Psoas muscle (tissue), 8 donors: Measurements from ENCODE around the gene ZNF814. TPM values are rescaled to one million over a fixed set of nuclear protein-coding genes. Genes with fewer than 3 reads are reported as not detected.
"Not testable (repeated sequence)": the region's sequence is repeated elsewhere in the genome, so short reads cannot be mapped to it uniquely, and the experiment has no call there.

Experiments used
- ATAC-seq, 4 donors: fragments of 200-7000 bp; cut with Tn5 transposase; one replicate each; pipeline ENCODE4 v1.9.1; 2020; ENCODE audit warnings: moderate library complexity in 3 of 4, mild to moderate bottlenecking in 2 of 4
- DNase-seq, 2 donors: peaks; one replicate each; pipeline ENCODE4 v3.0.0-alpha.2; 2020
- H3K27ac ChIP-seq: fragments of 200-600 bp; one replicate; pipeline ENCODE4 v1.8.0; 2022
- H3K27me3 ChIP-seq, 3 donors: fragments of 200-600 bp in 1 of 3; one replicate each; pipeline versions ENCODE4 v1.6.1 to v1.8.0; 2013 to 2022; ENCODE audit warnings: low read length in 2 of 3, mild to moderate bottlenecking in 2 of 3, moderate library complexity in 1 of 3; ENCODE audit not compliant: insufficient read depth in 3 of 3
- H3K36me3 ChIP-seq, 2 donors: fragments of 200-600 bp in 1 of 2; one replicate each; pipeline versions ENCODE4 v1.6.1 to v1.8.0; 2013 to 2022; ENCODE audit warnings: low read depth in 1 of 2, mild to moderate bottlenecking in 1 of 2, moderate library complexity in 1 of 2; ENCODE audit not compliant: insufficient read depth in 1 of 2
- H3K4me1 ChIP-seq: fragments of 200-600 bp; one replicate; pipeline ENCODE4 v1.8.0; 2022
- H3K4me3 ChIP-seq: fragments of 200-600 bp; one replicate; pipeline ENCODE4 v1.8.0; 2022; ENCODE audit warnings: mild to moderate bottlenecking
- H3K9me3 ChIP-seq: fragments of 200-600 bp; one replicate; pipeline ENCODE4 v1.8.0; 2022
- WGBS, 3 donors: extraction: QIAGEN DNeasy Blood & Tissue Kit; methylation state at CpG; one replicate each; pipeline versions ENCODE4 v1.1.6 to v1.1.7; 2013; 5-methylcytosine and 5-hydroxymethylcytosine counted together
- intact Hi-C, 2 donors: fragments of 100-400 bp; cut with DNase I; formaldehyde crosslinking; loops; one replicate each; pipeline versions ENCODE4 v1.11.0 to v1.14.2; 2022
- polyA plus RNA-seq, 3 donors: library from polyadenylated mRNA; stranded (reverse); fragments of 200-250 nt; gene quantifications; one replicate each; pipeline ENCODE4 v1.2.3, GENCODE V29; 2013
- total RNA-seq, 4 donors: library from RNA; stranded (reverse); fragmentation: NEBNext Ultra II Directional in 2 of 4; extraction: Animal tissue kit (Norgen Biotek cat#: 25700) in 2 of 4; gene quantifications; one replicate each; pipeline versions ENCODE4 v1.2.1 to v1.2.4, GENCODE V29; 2021 to 2023
- TF ChIP-seq, protein P1 (sequence below): fragments of 200-600 bp; IDR thresholded peaks from one replicate; pipeline ENCODE4 v1.8.0; 2022; ENCODE audit warnings: antibody characterized with exemption
- donor health status: healthy with polysubstance abuse.
- donor health status: DM: no; HTN: no; CAD: no; lungs with moderate emphysema.
- donor health status: Bipolar disorder and iron deficiency.
- donor health status: healthy.
- donor health status: DM: yes; HTN: yes; CAD: no.
- donor health status: DM: no; HTN: no; CAD: no.
- donor health status: DM: no; HTN: no; CAD: no.
- donor health status: DM: yes; HTN: yes; CAD: no.

The ZNF814 gene
- total and polyA plus RNA-seq, 7 donors: 5.3 to 12.1 (median 8.6) TPM

DNA sequence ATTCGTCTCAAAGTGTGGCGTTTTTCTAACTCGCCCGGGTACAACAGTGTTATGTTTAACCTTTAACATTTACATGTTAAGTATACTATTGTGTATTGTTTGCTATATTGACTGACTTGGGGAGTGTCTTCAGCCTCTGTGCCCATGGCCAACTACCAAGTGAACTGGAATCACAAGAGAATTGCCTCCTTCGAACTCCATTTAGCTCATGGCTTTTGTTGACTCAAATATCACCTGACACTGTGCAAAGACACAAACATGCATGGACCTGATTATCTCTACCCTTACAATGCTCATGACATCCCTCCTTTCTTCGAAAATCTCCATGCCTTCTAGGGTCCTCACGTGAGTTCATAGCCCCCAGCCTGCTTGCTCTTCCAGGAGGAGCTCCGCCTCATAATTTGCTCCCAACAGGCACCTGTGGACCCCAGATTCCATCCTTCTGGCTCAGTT, 704 bp downstream of the ZNF814 start:
- peak overlapping the region; percentile 62 for H3K4me3 ChIP-seq
- H3K9me3 ChIP-seq: no peaks in the 10 kb centered on the region
- H3K36me3 ChIP-seq: peaks cover 0 to 13% of the 10 kb centered on the region in 2 donors
- TF ChIP-seq, protein P1, sequence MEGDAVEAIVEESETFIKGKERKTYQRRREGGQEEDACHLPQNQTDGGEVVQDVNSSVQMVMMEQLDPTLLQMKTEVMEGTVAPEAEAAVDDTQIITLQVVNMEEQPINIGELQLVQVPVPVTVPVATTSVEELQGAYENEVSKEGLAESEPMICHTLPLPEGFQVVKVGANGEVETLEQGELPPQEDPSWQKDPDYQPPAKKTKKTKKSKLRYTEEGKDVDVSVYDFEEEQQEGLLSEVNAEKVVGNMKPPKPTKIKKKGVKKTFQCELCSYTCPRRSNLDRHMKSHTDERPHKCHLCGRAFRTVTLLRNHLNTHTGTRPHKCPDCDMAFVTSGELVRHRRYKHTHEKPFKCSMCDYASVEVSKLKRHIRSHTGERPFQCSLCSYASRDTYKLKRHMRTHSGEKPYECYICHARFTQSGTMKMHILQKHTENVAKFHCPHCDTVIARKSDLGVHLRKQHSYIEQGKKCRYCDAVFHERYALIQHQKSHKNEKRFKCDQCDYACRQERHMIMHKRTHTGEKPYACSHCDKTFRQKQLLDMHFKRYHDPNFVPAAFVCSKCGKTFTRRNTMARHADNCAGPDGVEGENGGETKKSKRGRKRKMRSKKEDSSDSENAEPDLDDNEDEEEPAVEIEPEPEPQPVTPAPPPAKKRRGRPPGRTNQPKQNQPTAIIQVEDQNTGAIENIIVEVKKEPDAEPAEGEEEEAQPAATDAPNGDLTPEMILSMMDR: no peak
- H3K27ac ChIP-seq: peak overlapping the region; percentile 75
- ATAC-seq: peak in 3 of 4 donors; percentile 10 to 21 (median 17)
- 4 to 8% (median 8%) methylated on average over 8 of the region's 8 CpGs for WGBS, 3 donors
- H3K27me3 ChIP-seq: no peaks in the 10 kb centered on the region
- intact Hi-C loops: no loop called here
- DNase-seq: no peak
- no peaks in the 10 kb centered on the region for H3K4me1 ChIP-seq

DNA sequence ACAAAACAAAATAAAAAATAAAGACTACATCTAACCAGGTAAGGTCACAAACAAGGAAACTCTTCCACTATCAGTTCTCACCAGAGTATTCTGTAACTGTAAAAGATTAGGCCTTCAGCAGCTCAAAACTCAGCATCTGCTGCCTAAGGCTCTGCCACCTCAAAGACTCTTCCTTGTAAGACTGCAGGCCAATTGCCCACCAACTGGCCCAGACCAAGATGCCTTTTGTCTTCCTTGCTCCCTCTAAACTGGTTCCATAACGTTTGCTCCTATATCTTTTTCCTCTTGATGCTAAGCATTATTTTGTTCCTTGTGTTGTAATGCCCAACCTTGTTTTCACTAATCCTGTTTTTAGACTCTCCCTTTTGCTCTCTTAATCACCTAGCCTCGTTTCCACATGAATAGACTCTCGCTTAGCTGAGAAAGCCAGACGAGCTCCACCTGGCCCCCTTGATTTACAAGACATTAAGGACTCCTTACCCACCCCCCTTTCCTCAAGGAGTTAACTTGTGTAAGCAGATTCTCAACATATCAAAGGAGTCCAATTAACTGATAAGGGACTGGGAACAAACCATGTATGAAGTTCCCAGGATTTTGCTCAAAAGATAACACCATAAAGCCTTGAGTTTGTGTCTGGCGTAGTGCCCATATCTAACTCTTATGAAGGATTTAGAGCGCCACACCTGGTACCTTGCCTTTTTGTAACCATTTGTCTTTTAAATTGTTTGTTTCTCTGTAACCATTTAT, 1.5 kb downstream of the ZNF814 start:
- Histone ChIP-seq H3K36me3 (peaks cover 0 to 16% of the 10 kb centered on the region in 2 donors), H3K27me3 (no peaks in the 10 kb centered on the region), H3K4me3 (peak overlapping the region; percentile 62), H3K27ac (no peak overlapping the region), H3K4me1 (no peaks in the 10 kb centered on the region), H3K9me3 (no peaks in the 10 kb centered on the region)
- TF ChIP-seq, protein P1: no peak
- no peak for DNase-seq
- intact Hi-C loops: no loop called here
- WGBS, 3 donors: 24 to 33% (median 25%) methylated on average over 6 of the region's 6 CpGs
- ATAC-seq: no peak

- intact Hi-C loops: no loop called here
- Histone ChIP-seq H3K27ac (no peak overlapping the region), H3K4me1 (no peaks in the 10 kb centered on the region), H3K4me3 (no peak overlapping the region), H3K27me3 (no peaks in the 10 kb centered on the region), H3K9me3 (no peaks in the 10 kb centered on the region), H3K36me3 (peaks cover 0 to 16% of the 10 kb centered on the region in 2 donors)
- ATAC-seq: no peak
- WGBS, 3 donors: 86 to 92% (median 89%) methylated on average over 3 of the region's 3 CpGs
- DNase-seq: no peak
- TF ChIP-seq, protein P1: no peak
Observed at GRCh38 chr19:57886046-57886445, 2.8 kb downstream of the ZNF814 start.

DNA sequence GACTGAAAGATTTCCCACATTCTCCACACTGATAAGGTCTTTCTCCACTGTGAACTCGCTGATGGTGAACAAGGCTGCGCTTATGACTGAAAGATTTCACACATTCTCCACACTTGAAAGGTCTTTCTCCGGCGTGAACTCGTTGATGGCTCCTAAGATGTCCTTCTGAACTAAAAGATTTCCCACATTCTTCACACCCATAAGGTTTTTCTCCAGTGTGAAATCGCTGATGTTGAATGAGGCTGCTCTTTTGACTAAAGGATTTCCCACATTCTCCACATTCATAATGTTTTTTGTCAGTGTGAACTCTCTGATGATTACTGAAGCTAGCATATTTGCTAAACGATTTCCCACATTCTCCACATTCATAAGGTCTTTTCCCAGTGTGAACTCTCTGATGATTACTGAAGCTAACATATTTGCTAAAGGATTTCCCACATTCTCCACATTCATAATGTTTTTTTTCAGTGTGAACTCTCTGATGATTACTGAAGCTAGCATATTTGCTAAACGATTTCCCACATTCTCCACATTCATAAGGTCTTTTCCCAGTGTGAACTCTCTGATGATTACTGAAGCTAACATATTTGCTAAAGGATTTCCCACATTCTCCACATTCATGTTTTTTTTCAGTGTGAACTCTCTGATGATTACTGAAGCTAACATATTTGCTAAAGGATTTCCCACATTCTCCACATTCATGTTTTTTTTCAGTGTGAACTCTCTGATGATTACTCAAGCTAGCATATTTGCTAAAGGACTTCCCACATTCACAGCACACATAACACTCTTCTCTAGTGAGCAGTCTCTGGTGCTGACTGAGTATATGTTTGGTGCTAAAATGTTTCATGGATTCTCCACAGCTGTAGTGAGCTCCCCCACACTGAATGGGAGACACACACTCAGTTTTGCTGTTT, 14.7 kb downstream of the ZNF814 start:
- intact Hi-C loops, H3K4me1 ChIP-seq, H3K4me3 ChIP-seq, ATAC-seq, H3K27me3 ChIP-seq, DNase-seq, H3K27ac ChIP-seq, H3K36me3 ChIP-seq: not testable (repeated sequence)
- H3K9me3 ChIP-seq: peaks cover 32% of the 10 kb centered on the region
- 95 to 96% (median 96%) methylated on average over 8 of the region's 8 CpGs for WGBS, 3 donors

GRCh38 chr19:57872450-57872849, 16.4 kb downstream of the ZNF814 start:
- peaks cover 43% of the 10 kb centered on the region for H3K9me3 ChIP-seq
- H3K4me3 ChIP-seq: no peak overlapping the region
- no peak for DNase-seq
- peaks cover 7 to 14% of the 10 kb centered on the region in 2 donors for H3K36me3 ChIP-seq
- H3K27me3 ChIP-seq: no peaks in the 10 kb centered on the region
- TF ChIP-seq, protein P1: no peak
- no peak overlapping the region for H3K27ac ChIP-seq
- intact Hi-C loops: no loop called here
- no peaks in the 10 kb centered on the region for H3K4me1 ChIP-seq
- ATAC-seq: no peak
